HepG2 (cell line): ENCODE results near the gene CNNM2. TPM values are rescaled to one million over a fixed set of nuclear protein-coding genes. Genes with fewer than 3 reads are reported as not detected.

Experiments used
- ATAC-seq: fragments of 200-7000 bp; cut with Tn5 transposase; 3 replicates; pipeline ENCODE4 v1.9.1; 2020; ENCODE audit warnings: mild to moderate bottlenecking, moderate library complexity
- BruUV-seq: library from RNA; stranded (reverse); fragments of 400-500 nt; replicated peaks from 2 replicates; lab custom pipeline; 2021; lab: Mats Ljungman, UMichigan
- CTCF ChIA-PET: fragments of 300-600 bp; formaldehyde crosslinking; extraction: SDS; loops from one replicate; lab custom pipeline; 2021; ENCODE audit warnings: low total read pairs, inconsistent platforms, low intra/inter-chr PET ratio; lab: Yijun Ruan, JAX
- POLR2A ChIA-PET: fragments of 350-600 bp; sonication (Branson Sonifier 250); formaldehyde crosslinking; loops from one replicate; lab custom pipeline; 2020; ENCODE audit warnings: antibody characterized with exemption, inconsistent platforms; lab: Yijun Ruan, JAX
- DNase-seq: peaks from one replicate; pipeline ENCODE4 v3.0.0-alpha.2; 2015; ENCODE audit warnings: low spot score
- FAIRE-seq: peaks from 3 replicates; lab custom pipeline; 2011; peaks lifted over from hg19 to GRCh38; lab: Jason Lieb, UNC
- H2AFZ ChIP-seq: one replicate; pipeline ENCODE4 v1.6.1; 2011; ENCODE audit warnings: low read length, inconsistent platforms
- H3K27ac ChIP-seq: fragments of 300-600 bp; 3 replicates; pipeline ENCODE4 v1.8.0; 2011; ENCODE audit warnings: mixed run types, mild to moderate bottlenecking, mixed read lengths, low read length, inconsistent platforms; ENCODE audit not compliant: insufficient read depth; ENCODE audit errors: extremely low read length
- H3K27me3 ChIP-seq, 2 experiments: fragments of 200-600 bp in 1 of 2; 2 replicates in 1 of 2; 3 replicates in 1 of 2; pipeline versions ENCODE4 v1.6.0 to v1.8.0; 2011; ENCODE audit warnings: low read length in 2 of 2, mild to moderate bottlenecking in 2 of 2, moderate library complexity in 2 of 2, inconsistent platforms in 1 of 2; ENCODE audit not compliant: insufficient read depth in 2 of 2, control insufficient read depth in 1 of 2
- H3K36me3 ChIP-seq, 2 experiments: fragments of 200-600 bp in 1 of 2; replicated peaks in 1 of 2; 2 replicates in 1 of 2; 3 replicates in 1 of 2; pipeline versions ENCODE4 v1.5.1 to v1.8.0; 2011; ENCODE audit warnings: low read length in 2 of 2, inconsistent platforms in 1 of 2; ENCODE audit not compliant: insufficient read depth in 2 of 2, control insufficient read depth in 1 of 2
- H3K4me1 ChIP-seq: 2 replicates; pipeline ENCODE4 v1.5.1; 2012; ENCODE audit warnings: low read length, inconsistent platforms; ENCODE audit not compliant: insufficient read depth
- H3K4me2 ChIP-seq: 2 replicates; pipeline ENCODE4 v1.6.0; 2011; ENCODE audit warnings: low read depth, low read length, inconsistent platforms
- H3K4me3 ChIP-seq, 3 experiments: fragments of 200-600 bp in 1 of 3; sonication (generic), shearing (Covaris generic) in 1 of 3; replicated peaks in 1 of 3; 2 replicates each; pipeline ENCODE4 v1.5.1; 2011 to 2016; ENCODE audit warnings: low read length in 3 of 3, inconsistent platforms in 2 of 3, low read depth in 2 of 3, mild to moderate bottlenecking in 2 of 3, control low read depth in 1 of 3, mixed read lengths in 1 of 3; ENCODE audit not compliant: insufficient read depth in 1 of 3
- H3K79me2 ChIP-seq: one replicate; pipeline ENCODE4 v1.6.1; 2011; ENCODE audit warnings: low read length, inconsistent platforms; ENCODE audit not compliant: insufficient read depth
- H3K9ac ChIP-seq: 2 replicates; pipeline ENCODE4 v1.6.0; 2011; ENCODE audit warnings: mild to moderate bottlenecking, low read depth, low read length, inconsistent platforms; ENCODE audit not compliant: insufficient read depth
- H3K9me3 ChIP-seq: 2 replicates; pipeline ENCODE4 v1.5.1; 2012; ENCODE audit warnings: mild to moderate bottlenecking, low read length
- H4K20me1 ChIP-seq: 2 replicates; pipeline ENCODE4 v1.6.0; 2011; ENCODE audit warnings: inconsistent platforms, mild to moderate bottlenecking, low read length, moderate library complexity; ENCODE audit not compliant: insufficient read depth
- ATF6 ChIP-seq: sonication (generic); formaldehyde crosslinking; conservative IDR thresholded peaks from 2 replicates; pipeline ENCODE4 v1.4.0; 2020; ENCODE audit warnings: missing genetic modification reagents
- HCFC1 ChIP-seq: fragments of 150-350 bp; IDR thresholded peaks from 2 replicates; pipeline ENCODE4 v1.6.1; 2014; ENCODE audit warnings: low read depth, low read length
- HHEX ChIP-seq: IDR thresholded peaks from 2 replicates; pipeline ENCODE4 v1.6.1; 2016; ENCODE audit warnings: control low read depth
- JUND ChIP-seq: sonication (generic); formaldehyde crosslinking; IDR thresholded peaks from 2 replicates; pipeline ENCODE4 v1.8.0; 2022; ENCODE audit warnings: mild to moderate bottlenecking, missing genetic modification reagents
- LRRFIP1 ChIP-seq: sonication (generic); formaldehyde crosslinking; conservative IDR thresholded peaks from 2 replicates; pipeline ENCODE4 v1.4.0; 2020; ENCODE audit warnings: missing genetic modification reagents
- MAZ ChIP-seq, 2 experiments: sonication (generic) in 1 of 2; formaldehyde crosslinking in 1 of 2; IDR thresholded peaks; 2 replicates each; pipeline versions ENCODE4 v1.5.0 to v1.6.1; 2012 to 2020; ENCODE audit warnings: low read depth in 2 of 2, mild to moderate bottlenecking in 2 of 2, borderline replicate concordance in 1 of 2, improper control_type of control experiment in 1 of 2, low read length in 1 of 2, missing genetic modification reagents in 1 of 2, moderate library complexity in 1 of 2
- SOX6 ChIP-seq, 2 experiments: fragments of 450-650 bp in 1 of 2; sonication (generic) in 1 of 2; formaldehyde crosslinking in 1 of 2; IDR thresholded peaks; 2 replicates each; pipeline versions ENCODE4 v1.4.0 to v1.6.1; 2017 to 2020; ENCODE audit warnings: antibody characterized with exemption in 1 of 2, mild to moderate bottlenecking in 1 of 2, missing genetic modification reagents in 1 of 2
- ZNF552 ChIP-seq: sonication (generic); formaldehyde crosslinking; IDR thresholded peaks from 2 replicates; pipeline ENCODE4 v1.9.0; 2022; ENCODE audit warnings: missing genetic modification reagents, mild to moderate bottlenecking, borderline replicate concordance
- ZNF652 ChIP-seq: IDR thresholded peaks from 2 replicates; pipeline ENCODE4 v1.6.1; 2016; ENCODE audit warnings: low read depth, borderline replicate concordance
- ZNF878 ChIP-seq: sonication (generic); formaldehyde crosslinking; IDR thresholded peaks from 2 replicates; pipeline ENCODE4 v1.8.1; 2023; ENCODE audit warnings: mild to moderate bottlenecking, missing genetic modification reagents, moderate library complexity
- WGBS: methylation state at CpG from one replicate; pipeline ENCODE4 v1.1.6; 2017; ENCODE audit warnings: low lambda C conversion rate; 5-methylcytosine and 5-hydroxymethylcytosine counted together
- in situ Hi-C: cut with HindIII; loops from 2 replicates; pipeline ENCODE4 v1.10.0; 2017; ENCODE audit warnings: low pct_unique_long_range_greater_than_20kb; ENCODE audit not compliant: extremely low pct_ligation_motif_present
- intact Hi-C: fragments of 100-400 bp; cut with micrococcal nuclease; formaldehyde crosslinking; loops from one replicate; pipeline ENCODE4 v1.10.0; 2022; ENCODE audit not compliant: unreplicated experiment
- polyA plus RNA-seq, 8 experiments: library from polyadenylated mRNA; depleted of rRNA in 3 of 8; stranded (reverse) in 7 of 8; unstranded in 1 of 8; fragments of >200 nt; fragmentation: Illumina TruSeq in 4 of 8; extraction: Trizol in 4 of 8; gene quantifications; 2 replicates each; pipeline versions ENCODE4 v1.2.1 to v1.2.3, GENCODE V29; 2011 to 2016; ENCODE audit warnings: low read depth in 4 of 8, missing spikeins in 1 of 8, mixed read lengths in 1 of 8; ENCODE audit not compliant: insufficient read depth in 1 of 8
- total RNA-seq, 5 experiments: library from RNA; depleted of rRNA; stranded (reverse); fragments of >200 nt; fragmentation: Illumina TruSeq; extraction: Trizol; gene quantifications; 2 replicates each; pipeline ENCODE4 v1.2.3, GENCODE V29; 2016; ENCODE audit warnings: low read depth in 1 of 5
- TF ChIP-seq, protein P1 (sequence below): sonication (generic); formaldehyde crosslinking; IDR thresholded peaks from 2 replicates; pipeline ENCODE4 v1.5.0; 2020; ENCODE audit warnings: mild to moderate bottlenecking, missing genetic modification reagents, borderline replicate concordance

The CNNM2 gene
- total and polyA plus RNA-seq, 2 of the 13 experiments (the other 11 are each of a cell fraction or from before 2014, with no cell fraction given) = 7.1 to 9.0 TPM

- DNase-seq (peak; percentile 19), ATAC-seq (peak; percentile 83), FAIRE-seq (no peak)
- POLR2A ChIA-PET = interaction anchor here (1.0 kb wide), 1 partner anchor 27 kb away, joined by 4 read pairs; no protein-coding TSS in a partner anchor
- Histone ChIP-seq H3K4me2 (0 out of 2 replicates have a peak overlapping the region, but pooled peaks have one; percentile 1), H3K4me1 (peaks cover 12% of the 10 kb centered on the region), H3K79me2 (no peaks in the 10 kb centered on the region), H3K27me3 (no peaks in the 10 kb centered on the region), H3K4me3 (no peak overlapping the region), H3K36me3 (peaks cover 0 to 2% of the 10 kb centered on the region in 2 experiments; a peak in 2 of 5 replicates), H3K9me3 (no peaks in the 10 kb centered on the region), H4K20me1 (no peaks in the 10 kb centered on the region), H3K27ac (peak overlapping the region; percentile 39), H3K9ac (no peak overlapping the region), H2AFZ (no peak overlapping the region)
- CTCF ChIA-PET = no interaction called here
- BruUV-seq = no TSS peak
- 35% methylated on average over 2 of the region's 2 CpGs for WGBS
- intact Hi-C loops = no loop called here
- in situ Hi-C loops = no loop called here
- TF ChIP-seq ZNF552 (no peak), LRRFIP1 (CRISPR knock-in tag) (no peak), JUND (CRISPR knock-in tag) (no peak), ATF6 (CRISPR knock-in tag) (no peak), ZNF878 (CRISPR knock-in tag) (no peak), ZNF652 (CRISPR knock-in tag) (no peak), MAZ (IDR thresholded peaks at IDR 0.05; ENCODE audit: borderline replicate concordance, low read depth, low read length) (no peak), MAZ (CRISPR knock-in tag; IDR thresholded peaks at IDR 0.05; ENCODE audit: low read depth) (no peak), SOX6 (IDR thresholded peaks at IDR 0.05) (no peak), SOX6 (CRISPR knock-in tag; IDR thresholded peaks at IDR 0.05) (peak; percentile 88), HHEX (CRISPR knock-in tag) (0 out of 2 replicates have a peak, but pooled peaks have one; percentile 55), HCFC1 (no peak)
- TF ChIP-seq, protein P1, sequence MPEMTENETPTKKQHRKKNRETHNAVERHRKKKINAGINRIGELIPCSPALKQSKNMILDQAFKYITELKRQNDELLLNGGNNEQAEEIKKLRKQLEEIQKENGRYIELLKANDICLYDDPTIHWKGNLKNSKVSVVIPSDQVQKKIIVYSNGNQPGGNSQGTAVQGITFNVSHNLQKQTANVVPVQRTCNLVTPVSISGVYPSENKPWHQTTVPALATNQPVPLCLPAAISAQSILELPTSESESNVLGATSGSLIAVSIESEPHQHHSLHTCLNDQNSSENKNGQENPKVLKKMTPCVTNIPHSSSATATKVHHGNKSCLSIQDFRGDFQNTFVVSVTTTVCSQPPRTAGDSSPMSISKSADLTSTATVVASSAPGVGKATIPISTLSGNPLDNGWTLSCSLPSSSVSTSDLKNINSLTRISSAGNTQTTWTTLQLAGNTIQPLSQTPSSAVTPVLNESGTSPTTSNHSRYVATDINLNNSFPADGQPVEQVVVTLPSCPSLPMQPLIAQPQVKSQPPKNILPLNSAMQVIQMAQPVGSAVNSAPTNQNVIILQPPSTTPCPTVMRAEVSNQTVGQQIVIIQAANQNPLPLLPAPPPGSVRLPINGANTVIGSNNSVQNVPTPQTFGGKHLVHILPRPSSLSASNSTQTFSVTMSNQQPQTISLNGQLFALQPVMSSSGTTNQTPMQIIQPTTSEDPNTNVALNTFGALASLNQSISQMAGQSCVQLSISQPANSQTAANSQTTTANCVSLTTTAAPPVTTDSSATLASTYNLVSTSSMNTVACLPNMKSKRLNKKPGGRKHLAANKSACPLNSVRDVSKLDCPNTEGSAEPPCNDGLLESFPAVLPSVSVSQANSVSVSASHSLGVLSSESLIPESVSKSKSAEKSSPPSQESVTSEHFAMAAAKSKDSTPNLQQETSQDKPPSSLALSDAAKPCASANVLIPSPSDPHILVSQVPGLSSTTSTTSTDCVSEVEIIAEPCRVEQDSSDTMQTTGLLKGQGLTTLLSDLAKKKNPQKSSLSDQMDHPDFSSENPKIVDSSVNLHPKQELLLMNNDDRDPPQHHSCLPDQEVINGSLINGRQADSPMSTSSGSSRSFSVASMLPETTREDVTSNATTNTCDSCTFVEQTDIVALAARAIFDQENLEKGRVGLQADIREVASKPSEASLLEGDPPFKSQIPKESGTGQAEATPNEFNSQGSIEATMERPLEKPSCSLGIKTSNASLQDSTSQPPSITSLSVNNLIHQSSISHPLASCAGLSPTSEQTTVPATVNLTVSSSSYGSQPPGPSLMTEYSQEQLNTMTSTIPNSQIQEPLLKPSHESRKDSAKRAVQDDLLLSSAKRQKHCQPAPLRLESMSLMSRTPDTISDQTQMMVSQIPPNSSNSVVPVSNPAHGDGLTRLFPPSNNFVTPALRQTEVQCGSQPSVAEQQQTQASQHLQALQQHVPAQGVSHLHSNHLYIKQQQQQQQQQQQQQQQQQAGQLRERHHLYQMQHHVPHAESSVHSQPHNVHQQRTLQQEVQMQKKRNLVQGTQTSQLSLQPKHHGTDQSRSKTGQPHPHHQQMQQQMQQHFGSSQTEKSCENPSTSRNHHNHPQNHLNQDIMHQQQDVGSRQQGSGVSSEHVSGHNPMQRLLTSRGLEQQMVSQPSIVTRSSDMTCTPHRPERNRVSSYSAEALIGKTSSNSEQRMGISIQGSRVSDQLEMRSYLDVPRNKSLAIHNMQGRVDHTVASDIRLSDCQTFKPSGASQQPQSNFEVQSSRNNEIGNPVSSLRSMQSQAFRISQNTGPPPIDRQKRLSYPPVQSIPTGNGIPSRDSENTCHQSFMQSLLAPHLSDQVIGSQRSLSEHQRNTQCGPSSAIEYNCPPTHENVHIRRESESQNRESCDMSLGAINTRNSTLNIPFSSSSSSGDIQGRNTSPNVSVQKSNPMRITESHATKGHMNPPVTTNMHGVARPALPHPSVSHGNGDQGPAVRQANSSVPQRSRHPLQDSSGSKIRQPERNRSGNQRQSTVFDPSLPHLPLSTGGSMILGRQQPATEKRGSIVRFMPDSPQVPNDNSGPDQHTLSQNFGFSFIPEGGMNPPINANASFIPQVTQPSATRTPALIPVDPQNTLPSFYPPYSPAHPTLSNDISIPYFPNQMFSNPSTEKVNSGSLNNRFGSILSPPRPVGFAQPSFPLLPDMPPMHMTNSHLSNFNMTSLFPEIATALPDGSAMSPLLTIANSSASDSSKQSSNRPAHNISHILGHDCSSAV (CRISPR knock-in tag) = no peak
Observed at GRCh38 chr10:102876747-102877153, 41.3 kb upstream of the CNNM2 start.
